ENCODE data around the gene MRPL43.

The MRPL43 gene

DNA sequence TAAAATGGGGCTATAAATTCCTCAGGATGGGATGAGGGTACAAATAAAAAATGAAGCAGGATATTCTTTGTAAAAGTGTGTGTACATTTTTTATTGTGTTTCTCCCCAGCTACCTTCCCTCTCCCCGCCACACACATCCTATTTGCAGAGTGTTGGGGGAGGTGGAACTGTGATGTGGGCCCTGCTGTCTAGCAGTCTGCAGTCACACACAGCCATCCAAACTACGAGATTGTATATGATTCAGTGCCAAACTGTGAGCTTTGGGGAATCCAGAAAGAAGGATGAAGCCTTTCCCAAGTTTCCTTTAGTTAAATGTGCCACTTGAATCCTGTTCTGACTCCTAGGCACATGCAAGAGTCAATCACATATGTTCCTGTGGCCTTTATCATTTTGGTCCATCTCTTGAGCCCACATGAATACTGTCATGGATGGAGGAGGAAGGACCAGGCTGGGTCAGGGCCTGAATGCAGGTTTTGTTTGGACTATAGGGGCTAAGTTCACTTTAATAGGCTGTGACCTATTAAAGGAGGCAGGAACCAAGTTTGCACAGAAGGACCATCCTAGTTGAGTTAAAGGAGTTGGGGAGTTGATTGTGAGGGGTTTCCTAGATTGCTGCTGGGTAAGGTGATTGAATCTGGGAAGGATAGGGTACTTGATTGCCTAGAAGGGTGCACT lies 19.1 kb downstream of the MRPL43 start:
- DNase-seq (ENCODE audit: low read depth in 2 of 2): no peak

- DNase-seq (ENCODE audit: low read depth in 2 of 2): no peak
Measured at GRCh38 chr10:100967332-100967731, 20.0 kb downstream of the MRPL43 start.

DNA sequence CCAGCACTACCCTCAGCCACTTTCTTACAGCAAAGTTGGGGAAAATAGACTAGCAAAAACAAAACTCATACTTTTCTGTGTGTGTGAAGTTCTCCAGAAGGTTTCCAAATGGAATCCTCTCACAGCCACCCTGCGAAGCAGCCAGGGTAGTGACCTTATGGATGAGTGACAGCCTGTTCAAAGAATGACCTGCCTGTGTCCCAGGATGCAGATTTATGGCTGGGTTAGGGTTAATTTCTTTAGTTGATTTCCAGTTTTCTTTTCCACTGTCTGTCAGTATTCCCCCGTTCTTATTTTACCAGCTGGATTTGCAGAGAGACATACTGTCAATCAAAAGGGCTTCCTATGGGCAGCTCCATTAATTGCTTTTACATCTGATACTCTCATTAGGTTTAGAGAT lies 20.4 kb downstream of the MRPL43 start:
- no peak for DNase-seq (ENCODE audit: low read depth in 2 of 2)

DNA sequence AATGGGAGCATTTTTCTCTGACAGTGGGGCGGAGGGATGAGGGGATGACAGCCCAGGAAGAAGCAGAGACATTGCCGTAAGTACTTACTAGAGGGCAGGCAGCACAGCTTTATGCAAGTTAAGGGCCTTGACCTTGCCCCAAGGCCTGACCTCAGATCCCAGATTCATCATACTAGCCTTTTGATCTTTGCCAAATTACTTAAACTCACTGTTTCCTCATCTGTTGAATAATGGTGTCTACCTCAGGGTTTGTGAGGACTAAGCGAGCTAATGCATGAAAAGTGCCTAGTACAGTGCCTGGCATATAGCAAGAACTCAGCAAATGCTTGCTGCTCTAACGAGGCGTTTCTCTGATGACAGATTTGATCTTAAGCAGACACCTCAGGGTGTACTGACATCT lies 21.5 kb downstream of the MRPL43 start:
- no peak for DNase-seq (ENCODE audit: low read depth in 2 of 2)

DNA sequence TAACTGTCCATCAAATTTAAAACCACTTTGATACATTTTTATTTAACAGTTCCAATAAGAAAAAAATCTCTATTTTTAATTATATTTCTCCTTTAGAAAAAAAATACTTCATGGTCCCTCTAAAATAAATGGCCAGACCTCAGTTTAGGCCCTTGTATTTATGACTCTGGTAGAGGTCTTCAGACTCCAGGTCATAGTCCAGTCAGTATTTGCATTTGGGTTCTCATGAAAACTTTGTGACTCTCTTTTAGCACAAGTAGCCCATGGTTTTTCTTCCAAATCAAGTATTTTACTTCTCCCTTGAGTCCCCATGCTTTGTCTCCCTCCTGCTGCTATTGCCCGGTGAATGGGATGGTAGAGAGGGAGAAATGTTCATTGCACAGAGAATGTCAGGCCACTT lies 23.5 kb downstream of the MRPL43 start:
- no peak for DNase-seq (ENCODE audit: low read depth in 2 of 2)

DNA sequence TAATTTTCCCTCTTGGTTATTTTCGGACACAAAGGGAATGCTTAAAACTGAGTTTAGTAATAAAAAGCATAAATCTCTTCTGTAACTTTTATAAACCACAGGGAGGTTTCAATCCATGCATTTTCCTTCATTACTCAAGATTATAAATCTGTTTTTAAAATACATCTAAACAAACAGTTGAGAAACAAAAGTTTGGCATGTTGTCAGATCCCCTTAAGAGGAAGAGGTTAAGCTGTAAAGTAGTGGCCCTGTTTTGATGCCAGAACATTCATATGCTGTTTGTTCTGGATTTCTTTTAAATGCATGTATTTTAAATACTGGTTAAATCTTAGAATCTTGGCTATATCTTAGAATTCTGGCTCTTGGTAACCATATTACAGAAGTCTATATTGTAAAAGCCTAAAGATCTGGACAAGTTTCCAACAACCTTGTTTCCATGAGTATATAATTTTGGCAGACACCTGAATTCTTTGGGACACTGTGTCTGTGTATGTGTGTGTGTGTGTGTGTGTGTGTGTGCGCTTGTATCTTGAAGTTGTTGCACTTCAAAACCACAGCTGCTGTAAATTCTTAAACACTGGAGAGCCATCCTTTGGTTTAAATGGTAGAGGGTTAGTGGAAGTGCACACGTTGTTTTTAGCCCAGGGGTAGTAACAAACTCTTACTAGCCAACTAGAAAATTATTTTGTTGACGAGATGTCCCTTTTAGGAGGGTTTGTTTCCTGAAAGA lies 24.8 kb downstream of the MRPL43 start:
- DNase-seq (ENCODE audit: low read depth in 2 of 2): no peak

- no peak for DNase-seq (ENCODE audit: low read depth in 2 of 2)
Measured at GRCh38 chr10:100960251-100960650, 27.0 kb downstream of the MRPL43 start.

DNA sequence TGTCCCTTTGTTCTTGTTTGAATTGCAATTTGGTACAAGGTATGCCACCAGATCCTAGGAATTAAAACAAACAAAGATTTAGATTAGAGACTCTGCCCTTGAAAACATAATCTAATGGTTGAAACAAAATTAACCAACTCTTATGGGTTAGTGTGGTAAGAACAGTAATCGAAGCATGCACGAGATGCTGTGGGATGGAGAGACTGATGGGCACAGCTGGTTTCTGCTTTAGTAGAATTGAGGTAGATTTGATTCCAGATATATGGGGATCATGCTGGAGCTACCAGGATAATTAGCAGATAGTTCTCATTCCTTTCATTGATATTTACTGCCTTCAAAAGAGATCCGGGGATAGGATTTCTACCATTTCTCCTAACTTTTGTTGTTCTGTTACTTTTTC lies 38.4 kb downstream of the MRPL43 start:
- no peak for DNase-seq (ENCODE audit: low read depth in 2 of 2)

DNA sequence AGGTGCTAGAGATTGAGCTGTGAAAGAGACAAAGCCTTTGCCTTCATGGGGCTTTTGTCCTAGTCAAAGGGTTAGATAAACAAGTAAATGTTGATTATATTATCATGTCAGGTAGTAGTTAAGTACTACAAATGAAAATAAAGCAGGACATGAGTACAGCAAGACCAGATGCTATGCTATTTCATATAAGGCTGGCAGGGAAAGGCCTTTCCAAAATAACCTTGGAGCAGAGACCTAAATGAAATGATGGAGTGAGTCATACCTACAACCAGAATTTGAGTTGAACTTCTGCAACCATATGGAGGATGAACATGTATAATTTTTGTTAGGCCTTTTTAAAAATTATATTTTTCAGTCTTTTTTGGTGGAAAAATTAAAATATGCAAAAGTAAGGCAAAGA lies 41.5 kb downstream of the MRPL43 start:
- no peak for DNase-seq (ENCODE audit: low read depth in 2 of 2)

GRCh38 chr10:100943508-100943907 lies 43.8 kb downstream of the MRPL43 start:
- DNase-seq (ENCODE audit: low read depth in 2 of 2): no peak

GRCh38 chr10:100942229-100942628 lies 45.1 kb downstream of the MRPL43 start:
- no peak for DNase-seq (ENCODE audit: low read depth in 2 of 2)

GRCh38 chr10:100939763-100940344 lies 47.4 kb downstream of the MRPL43 start:
- DNase-seq (ENCODE audit: low read depth in 2 of 2): no peak

All from stimulated activated CD8-positive, alpha-beta memory T cell treated with anti-CD3 and anti-CD28 coated beads, Interleukin-2, amount 100 ng/mL, for 1 hour (primary cell).